PC-9 (cell line): ENCODE results near the gene ME3. TPM values are rescaled to one million over a fixed set of nuclear protein-coding genes. Genes with fewer than 3 reads are reported as not detected.
A peak's percentile ranks its signal among the peaks of the same experiment; 100 is the strongest.

Source experiments
- BruUV-seq: library from RNA; stranded (reverse); fragments of 400-500 nt; replicated peaks from 2 replicates; lab custom pipeline; 2021; lab: Mats Ljungman, UMichigan
- CTCF ChIA-PET: fragments of 300-600 bp; sonication (Branson Sonifier 250); formaldehyde crosslinking; loops from one replicate; lab custom pipeline; 2022; ENCODE audit warnings: antibody characterized with exemption; lab: Charles Lee
- POLR2A ChIA-PET: fragments of 300-600 bp; sonication (Branson Sonifier 250); formaldehyde crosslinking; loops from one replicate; lab custom pipeline; 2022; ENCODE audit warnings: antibody characterized with exemption; ENCODE audit not compliant: unreplicated experiment; lab: Charles Lee
- DNase-seq, 2 experiments: peaks; one replicate each; pipeline versions ENCODE4 v3.0.0 to v3.0.0-alpha.2; 2015 to 2022; ENCODE audit warnings: mixed read lengths in 1 of 2
- H2AFZ ChIP-seq: fragments of 200-600 bp; sonication (generic); 2 replicates; pipeline ENCODE4 v1.8.1; 2017; ENCODE audit warnings: antibody characterized with exemption
- H3F3A ChIP-seq: fragments of 200-600 bp; sonication (generic); 2 replicates; pipeline ENCODE4 v1.8.1; 2017; ENCODE audit warnings: antibody characterized with exemption, mild to moderate bottlenecking, low read depth; ENCODE audit not compliant: insufficient read depth
- H3K27ac ChIP-seq: fragments of 200-600 bp; sonication (generic); 2 replicates; pipeline ENCODE4 v1.6.1; 2016; ENCODE audit warnings: mixed run types
- H3K27me3 ChIP-seq: fragments of 200-600 bp; sonication (generic); 2 replicates; pipeline ENCODE4 v1.6.1; 2016; ENCODE audit warnings: low read depth, mixed run types; ENCODE audit not compliant: insufficient read depth
- H3K36me3 ChIP-seq: fragments of 200-600 bp; sonication (generic); 2 replicates; pipeline ENCODE4 v1.6.1; 2016; ENCODE audit warnings: low read depth, mixed run types
- H3K4me1 ChIP-seq: fragments of 200-600 bp; sonication (generic); replicated peaks from 2 replicates; pipeline ENCODE4 v1.6.1; 2016; ENCODE audit warnings: mixed run types; ENCODE audit not compliant: insufficient read depth
- H3K4me2 ChIP-seq: fragments of 200-600 bp; sonication (generic); 2 replicates; pipeline ENCODE4 v1.6.1; 2017; ENCODE audit warnings: mixed run types
- H3K4me3 ChIP-seq: fragments of 200-600 bp; sonication (generic); 2 replicates; pipeline ENCODE4 v1.6.1; 2016; ENCODE audit warnings: mixed run types
- H3K79me2 ChIP-seq: fragments of 200-600 bp; sonication (generic); 2 replicates; pipeline ENCODE4 v1.6.1; 2017; ENCODE audit warnings: low read depth, mixed run types
- H3K9me2 ChIP-seq: fragments of 200-600 bp; sonication (generic); 2 replicates; pipeline ENCODE4 v1.8.1; 2017; ENCODE audit warnings: mild to moderate bottlenecking; ENCODE audit not compliant: insufficient read depth
- H3K9me3 ChIP-seq: fragments of 200-600 bp; sonication (generic); 2 replicates; pipeline ENCODE4 v1.8.1; 2016; ENCODE audit warnings: low read depth; ENCODE audit not compliant: insufficient read depth
- H4K20me1 ChIP-seq: fragments of 200-600 bp; sonication (generic); 2 replicates; pipeline ENCODE4 v1.8.1; 2017; ENCODE audit not compliant: insufficient read depth
- CTCF ChIP-seq: fragments of 200-600 bp; sonication (generic); conservative IDR thresholded peaks from 2 replicates; pipeline ENCODE4 v1.6.1; 2017; ENCODE audit warnings: mixed run types, antibody characterized with exemption, mild to moderate bottlenecking, moderate library complexity
- EZH2 ChIP-seq: fragments of 200-600 bp; sonication (generic); IDR thresholded peaks from 2 replicates; pipeline ENCODE4 v1.8.0; 2017; ENCODE audit warnings: antibody characterized with exemption, low read depth
- intact Hi-C: fragments of 100-400 bp; cut with micrococcal nuclease; formaldehyde crosslinking; loops from one replicate; pipeline ENCODE4 v1.10.0; 2022; ENCODE audit not compliant: unreplicated experiment
- total RNA-seq: library from RNA; stranded (reverse); gene quantifications from 2 replicates; pipeline ENCODE4 v1.2.3, GENCODE V29; 2021

ME3 gene
- total RNA-seq, 1 experiment from 2014 or later, result 34.0 TPM

- Histone ChIP-seq H3K36me3 (no peaks in the 10 kb centered on the region), H3K9me2 (no peaks in the 10 kb centered on the region), H4K20me1 (no peaks in the 10 kb centered on the region), H3K4me3 (no peak overlapping the region), H3K79me2 (no peaks in the 10 kb centered on the region), H3K4me2 (no peak overlapping the region), H2AFZ (no peak overlapping the region), H3K4me1 (no peaks in the 10 kb centered on the region; the same call in 1 of the 2 replicates), H3K9me3 (no peaks in the 10 kb centered on the region), H3F3A (no peaks in the 10 kb centered on the region), H3K27ac (no peak overlapping the region), H3K27me3 (no peaks in the 10 kb centered on the region)
- ChIA-PET CTCF (no interaction called here), POLR2A (interaction anchor here (0.6 kb wide), 1 partner anchor 176 kb away, joined by 9 read pairs; no protein-coding TSS in a partner anchor)
- no peak for DNase-seq
- no TSS peak for BruUV-seq
- intact Hi-C loops, result no loop called here
- no peak for TF ChIP-seq CTCF
- TF ChIP-seq EZH2, result no peak
Measured at GRCh38 chr11:86575208-86575855, 97.1 kb downstream of the ME3 start.

- ChIA-PET CTCF (no interaction called here), POLR2A (interaction anchor here (0.6 kb wide), 1 partner anchor 175 kb away, joined by 9 read pairs; no protein-coding TSS in a partner anchor)
- Histone ChIP-seq H2AFZ (no peak overlapping the region), H3K4me1 (peaks cover 3% of the 10 kb centered on the region; the same call in 1 of the 2 replicates), H3F3A (no peaks in the 10 kb centered on the region), H3K9me3 (no peaks in the 10 kb centered on the region), H3K27me3 (no peaks in the 10 kb centered on the region), H3K27ac (no peak overlapping the region), H3K4me3 (no peak overlapping the region), H3K9me2 (no peaks in the 10 kb centered on the region), H3K36me3 (no peaks in the 10 kb centered on the region), H3K4me2 (no peak overlapping the region), H3K79me2 (no peaks in the 10 kb centered on the region), H4K20me1 (no peaks in the 10 kb centered on the region)
- intact Hi-C loops, result loop anchor here (5.0 kb wide), 1 partner anchor 92 kb away; no protein-coding TSS in a partner anchor
- no peak for DNase-seq
- no TSS peak for BruUV-seq
- TF ChIP-seq EZH2, result no peak
- no peak for TF ChIP-seq CTCF
Measured at GRCh38 chr11:86574493-86575207, 97.8 kb downstream of the ME3 start.

- Histone ChIP-seq H3K9me3 (no peaks in the 10 kb centered on the region), H3K4me3 (no peak overlapping the region), H4K20me1 (no peaks in the 10 kb centered on the region), H3K4me1 (peaks cover 11% of the 10 kb centered on the region; the same call in 1 of the 2 replicates), H3K27me3 (no peaks in the 10 kb centered on the region), H3K9me2 (no peaks in the 10 kb centered on the region), H3F3A (no peaks in the 10 kb centered on the region), H3K79me2 (no peaks in the 10 kb centered on the region), H3K27ac (no peak overlapping the region), H2AFZ (no peak overlapping the region), H3K4me2 (no peak overlapping the region), H3K36me3 (no peaks in the 10 kb centered on the region)
- ChIA-PET CTCF (no interaction called here), POLR2A (no interaction called here)
- BruUV-seq, result no TSS peak
- TF ChIP-seq CTCF, result peak; percentile 60
- no peak for TF ChIP-seq EZH2
- DNase-seq, result no peak
- intact Hi-C loops, result loop anchor here (5.0 kb wide), 1 partner anchor 89 kb away; no protein-coding TSS in a partner anchor
Measured at GRCh38 chr11:86571273-86571948, 101.0 kb downstream of the ME3 start.
